ENCODE measurements around the gene GALNT6. TPM values are rescaled to one million over a fixed set of nuclear protein-coding genes. Genes with fewer than 3 reads are reported as not detected.
A peak's percentile ranks its signal among the peaks of the same experiment; 100 is the strongest.

GALNT6 gene
- total RNA-seq, 4 donors from 2014 or later, result 5.8 to 14.1 (median 9.3) TPM

- no peak for TF ChIP-seq CTCF (IDR thresholded peaks at IDR 0.05)
- TF ChIP-seq POLR2A (IDR thresholded peaks at IDR 0.05), result no peak
- Histone ChIP-seq H3K4me3 (replicated peaks in 1 of 3) (no peak overlapping the region), H3K27me3 (no peaks in the 10 kb centered on the region), H3K9me3 (no peaks in the 10 kb centered on the region), H3K4me1 (peaks cover 42 to 44% of the 10 kb centered on the region in 2 donors), H3K36me3 (no peaks in the 10 kb centered on the region), H3K27ac (no peak overlapping the region)
- intact Hi-C loops (cut with DNase I), result no loop called here
- DNase-seq, result peak; percentile 79 to 81
- WGBS, 2 donors, result 83 to 88% methylated on average over 11 of the region's 11 CpGs
Observed at GRCh38 chr12:51377099-51377984, 13.9 kb downstream of the GALNT6 start.

GRCh38 chr12:51374856-51375255 is 16.4 kb downstream of the GALNT6 start:
- no peak for TF ChIP-seq CTCF (IDR thresholded peaks at IDR 0.05)
- no peak for TF ChIP-seq POLR2A (IDR thresholded peaks at IDR 0.05)
- Histone ChIP-seq H3K27ac (peak overlapping the region in 1 of 3 donors; percentile 61), H3K27me3 (no peaks in the 10 kb centered on the region), H3K4me1 (peaks cover 31 to 40% of the 10 kb centered on the region in 2 donors), H3K9me3 (no peaks in the 10 kb centered on the region), H3K4me3 (replicated peaks in 1 of 3) (no peak overlapping the region), H3K36me3 (no peaks in the 10 kb centered on the region)
- intact Hi-C loops (cut with DNase I), result no loop called here
- 30 to 35% methylated on average over 5 of the region's 5 CpGs for WGBS, 2 donors
- DNase-seq, result peak; percentile 53 to 54

- H3K4me3 ChIP-seq (replicated peaks in 1 of 3), result no peak overlapping the region
- H3K27ac ChIP-seq, result peak overlapping the region in 1 of 3 donors; percentile 61
- intact Hi-C loops (cut with DNase I), result no loop called here
- no peaks in the 10 kb centered on the region for H3K27me3 ChIP-seq
- no peaks in the 10 kb centered on the region for H3K36me3 ChIP-seq
- H3K9me3 ChIP-seq, result no peaks in the 10 kb centered on the region
- DNase-seq, result no peak
- H3K4me1 ChIP-seq, result peaks cover 31 to 40% of the 10 kb centered on the region in 2 donors
- WGBS, 2 donors, result 74 to 86% methylated on average over 2 of the region's 2 CpGs
- TF ChIP-seq POLR2A (IDR thresholded peaks at IDR 0.05), result no peak
- no peak for TF ChIP-seq CTCF (IDR thresholded peaks at IDR 0.05)
Observed at GRCh38 chr12:51374361-51374760, 16.8 kb downstream of the GALNT6 start.

GRCh38 chr12:51373187-51373586 is 18.0 kb downstream of the GALNT6 start:
- DNase-seq, result no peak
- intact Hi-C loops (cut with DNase I), result no loop called here
- H3K27me3 ChIP-seq, result no peaks in the 10 kb centered on the region
- 92 to 98% methylated on average over 3 of the region's 3 CpGs for WGBS, 2 donors
- H3K27ac ChIP-seq, result no peak overlapping the region
- no peaks in the 10 kb centered on the region for H3K9me3 ChIP-seq
- no peaks in the 10 kb centered on the region for H3K36me3 ChIP-seq
- no peak overlapping the region for H3K4me3 ChIP-seq (replicated peaks in 1 of 3)
- H3K4me1 ChIP-seq, result peaks cover 31 to 36% of the 10 kb centered on the region in 2 donors
- TF ChIP-seq CTCF (IDR thresholded peaks at IDR 0.05), result no peak
- TF ChIP-seq POLR2A (IDR thresholded peaks at IDR 0.05), result no peak

- Histone ChIP-seq H3K27ac (peak overlapping the region; percentile 59 to 79 (median 71)), H3K27me3 (no peaks in the 10 kb centered on the region), H3K9me3 (no peaks in the 10 kb centered on the region), H3K4me1 (peaks cover 22 to 26% of the 10 kb centered on the region in 2 donors), H3K36me3 (no peaks in the 10 kb centered on the region), H3K4me3 (replicated peaks in 1 of 3) (no peak overlapping the region)
- no peak for TF ChIP-seq POLR2A (IDR thresholded peaks at IDR 0.05)
- no peak for TF ChIP-seq CTCF (IDR thresholded peaks at IDR 0.05)
- DNase-seq, result no peak
- intact Hi-C loops (cut with DNase I), result no loop called here
- 89 to 91% methylated on average over 2 of the region's 2 CpGs for WGBS, 2 donors
Observed at GRCh38 chr12:51372021-51372420, 19.2 kb downstream of the GALNT6 start.

All from thyroid gland (tissue), 4 donors.